IgD-negative memory B cell (primary cell): Measurements from ENCODE around the gene SLC4A9. TPM values are rescaled to one million over a fixed set of nuclear protein-coding genes. Genes with fewer than 3 reads are reported as not detected.
A peak's percentile ranks its signal among the peaks of the same experiment; 100 is the strongest.

Experiments used
- H3K27ac Mint-ChIP-seq, 3 donors: one replicate each; pipeline ENCODE4 v1.8.0; 2020 to 2022; ENCODE audit warnings: mild to moderate bottlenecking in 3 of 3, mixed read lengths in 3 of 3, moderate library complexity in 1 of 3
- H3K27me3 Mint-ChIP-seq: one replicate; pipeline ENCODE4 v1.8.0; 2021; ENCODE audit warnings: mixed read lengths
- H3K36me3 Mint-ChIP-seq: one replicate; pipeline ENCODE4 v1.8.0; 2020; ENCODE audit warnings: mild to moderate bottlenecking, mixed read lengths
- H3K4me1 Mint-ChIP-seq, 3 donors: one replicate each; pipeline ENCODE4 v1.8.0; 2020 to 2022; ENCODE audit warnings: mixed read lengths in 3 of 3, mild to moderate bottlenecking in 1 of 3
- H3K4me3 Mint-ChIP-seq, 4 donors: one replicate each; pipeline ENCODE4 v1.8.0; 2020 to 2022; ENCODE audit warnings: mild to moderate bottlenecking in 4 of 4, mixed read lengths in 4 of 4, moderate library complexity in 3 of 4
- H3K9me3 Mint-ChIP-seq, 3 donors: one replicate each; pipeline ENCODE4 v1.8.0; 2020 to 2021; ENCODE audit warnings: mixed read lengths in 3 of 3, mild to moderate bottlenecking in 1 of 3
- polyA plus RNA-seq: library from polyadenylated mRNA; unstranded; fragments of 300-500 nt; fragmentation: Illumina TruSeq; gene quantifications from one replicate; pipeline ENCODE4 v1.2.3, GENCODE V29; 2021

SLC4A9 gene
- polyA plus RNA-seq, 1 donor from 2014 or later, result not detected

GRCh38 chr5:140362875-140363630 lies 3.1 kb downstream of the SLC4A9 start:
- peaks cover 4% of the 10 kb centered on the region in 3 donors for H3K4me1 Mint-ChIP-seq
- H3K27me3 Mint-ChIP-seq, result no peaks in the 10 kb centered on the region
- H3K4me3 Mint-ChIP-seq, result peak overlapping the region; percentile 37 to 86 (median 72)
- no peak overlapping the region for H3K27ac Mint-ChIP-seq
- no peaks in the 10 kb centered on the region for H3K36me3 Mint-ChIP-seq
- H3K9me3 Mint-ChIP-seq, result no peaks in the 10 kb centered on the region

- peaks cover 3 to 4% (median 4%) of the 10 kb centered on the region in 3 donors for H3K4me1 Mint-ChIP-seq
- H3K27ac Mint-ChIP-seq, result no peak overlapping the region
- no peaks in the 10 kb centered on the region for H3K36me3 Mint-ChIP-seq
- no peaks in the 10 kb centered on the region for H3K27me3 Mint-ChIP-seq
- no peaks in the 10 kb centered on the region for H3K9me3 Mint-ChIP-seq
- H3K4me3 Mint-ChIP-seq, result peak overlapping the region in 1 of 4 donors; percentile 86
These were observed 3.9 kb downstream of the SLC4A9 start for GRCh38 chr5:140363631-140364471.

GRCh38 chr5:140364472-140364765 lies 4.4 kb downstream of the SLC4A9 start:
- Mint-ChIP-seq H3K27ac (no peak overlapping the region), H3K36me3 (no peaks in the 10 kb centered on the region), H3K4me3 (peak overlapping the region in 1 of 4 donors; percentile 22), H3K4me1 (peaks cover 3 to 4% (median 4%) of the 10 kb centered on the region in 3 donors), H3K27me3 (no peaks in the 10 kb centered on the region), H3K9me3 (no peaks in the 10 kb centered on the region)

- Mint-ChIP-seq H3K4me3 (no peak overlapping the region), H3K36me3 (no peaks in the 10 kb centered on the region), H3K27ac (no peak overlapping the region), H3K27me3 (no peaks in the 10 kb centered on the region), H3K9me3 (no peaks in the 10 kb centered on the region), H3K4me1 (peaks cover 3 to 4% (median 4%) of the 10 kb centered on the region in 3 donors)
These were observed 5.3 kb downstream of the SLC4A9 start for GRCh38 chr5:140365282-140365681.

GRCh38 chr5:140365941-140366340 lies 5.9 kb downstream of the SLC4A9 start:
- Mint-ChIP-seq H3K4me3 (no peak overlapping the region), H3K9me3 (no peaks in the 10 kb centered on the region), H3K27me3 (no peaks in the 10 kb centered on the region), H3K4me1 (peaks cover 3 to 4% (median 4%) of the 10 kb centered on the region in 3 donors), H3K27ac (no peak overlapping the region), H3K36me3 (no peaks in the 10 kb centered on the region)

GRCh38 chr5:140366589-140367255 lies 6.7 kb downstream of the SLC4A9 start:
- H3K4me3 Mint-ChIP-seq, result no peak overlapping the region
- H3K36me3 Mint-ChIP-seq, result no peaks in the 10 kb centered on the region
- H3K9me3 Mint-ChIP-seq, result no peaks in the 10 kb centered on the region
- no peaks in the 10 kb centered on the region for H3K27me3 Mint-ChIP-seq
- no peak overlapping the region for H3K27ac Mint-ChIP-seq
- H3K4me1 Mint-ChIP-seq, result peaks cover 3 to 4% (median 4%) of the 10 kb centered on the region in 3 donors

GRCh38 chr5:140367256-140368013 lies 7.4 kb downstream of the SLC4A9 start:
- Mint-ChIP-seq H3K27ac (no peak overlapping the region), H3K27me3 (no peaks in the 10 kb centered on the region), H3K9me3 (no peaks in the 10 kb centered on the region), H3K4me1 (peaks cover 3 to 4% (median 4%) of the 10 kb centered on the region in 3 donors), H3K4me3 (no peak overlapping the region), H3K36me3 (no peaks in the 10 kb centered on the region)

- Mint-ChIP-seq H3K36me3 (no peaks in the 10 kb centered on the region), H3K27me3 (no peaks in the 10 kb centered on the region)
These were observed 11.6 kb downstream of the SLC4A9 start for GRCh38 chr5:140371356-140372151.

GRCh38 chr5:140372971-140373487 lies 13.0 kb downstream of the SLC4A9 start:
- H3K27me3 Mint-ChIP-seq, result no peaks in the 10 kb centered on the region
- H3K4me1 Mint-ChIP-seq, result peaks cover 0 to 5% (median 2%) of the 10 kb centered on the region in 3 donors
- H3K36me3 Mint-ChIP-seq, result no peaks in the 10 kb centered on the region
- H3K27ac Mint-ChIP-seq, result no peak overlapping the region
- no peaks in the 10 kb centered on the region for H3K9me3 Mint-ChIP-seq
- H3K4me3 Mint-ChIP-seq, result peak overlapping the region in 1 of 4 donors; percentile 0

More at GRCh38 chr5:140371356-140372151, 11.6 kb downstream of the SLC4A9 start:
- H3K4me3 Mint-ChIP-seq, result no peak overlapping the region
- no peaks in the 10 kb centered on the region for H3K9me3 Mint-ChIP-seq
- H3K27ac Mint-ChIP-seq, result peak overlapping the region in 1 of 3 donors; percentile 59
- H3K4me1 Mint-ChIP-seq, result peaks cover 0 to 5% (median 2%) of the 10 kb centered on the region in 3 donors

- H3K27ac Mint-ChIP-seq, result no peak overlapping the region
- peaks cover 0 to 4% (median 4%) of the 10 kb centered on the region in 3 donors for H3K4me1 Mint-ChIP-seq
- H3K27me3 Mint-ChIP-seq, result no peaks in the 10 kb centered on the region
- H3K9me3 Mint-ChIP-seq, result no peaks in the 10 kb centered on the region
- H3K36me3 Mint-ChIP-seq, result peaks cover 9% of the 10 kb centered on the region
- no peak overlapping the region for H3K4me3 Mint-ChIP-seq
These were observed 21.4 kb downstream of the SLC4A9 start for GRCh38 chr5:140381351-140381750.

GRCh38 chr5:140381972-140382371 lies 22.0 kb downstream of the SLC4A9 start:
- no peak overlapping the region for H3K27ac Mint-ChIP-seq
- no peak overlapping the region for H3K4me3 Mint-ChIP-seq

GRCh38 chr5:140382866-140383265 lies 22.9 kb downstream of the SLC4A9 start:
- Mint-ChIP-seq H3K36me3 (peaks cover 9% of the 10 kb centered on the region), H3K4me3 (no peak overlapping the region), H3K27me3 (no peaks in the 10 kb centered on the region), H3K27ac (no peak overlapping the region), H3K9me3 (no peaks in the 10 kb centered on the region), H3K4me1 (peaks cover 0 to 4% (median 2%) of the 10 kb centered on the region in 3 donors)

More at GRCh38 chr5:140381972-140382371, 22.0 kb downstream of the SLC4A9 start:
- H3K4me1 Mint-ChIP-seq, result peaks cover 0 to 4% (median 2%) of the 10 kb centered on the region in 3 donors
- H3K9me3 Mint-ChIP-seq, result no peaks in the 10 kb centered on the region
- peaks cover 9% of the 10 kb centered on the region for H3K36me3 Mint-ChIP-seq
- no peaks in the 10 kb centered on the region for H3K27me3 Mint-ChIP-seq

- Mint-ChIP-seq H3K4me1 (peaks cover 0 to 4% (median 2%) of the 10 kb centered on the region in 3 donors), H3K4me3 (no peak overlapping the region), H3K27ac (no peak overlapping the region), H3K36me3 (peaks cover 9% of the 10 kb centered on the region), H3K27me3 (no peaks in the 10 kb centered on the region), H3K9me3 (no peaks in the 10 kb centered on the region)
These were observed 23.3 kb downstream of the SLC4A9 start for GRCh38 chr5:140383300-140383699.
